ENCODE data around the gene NRDE2. TPM values are rescaled to one million over a fixed set of nuclear protein-coding genes. Genes with fewer than 3 reads are reported as not detected.

NRDE2 gene
- total RNA-seq, 1 experiment from 2014 or later: 20.1 TPM

- TF ChIP-seq POLR2AphosphoS5 (IDR thresholded peaks at IDR 0.05; ENCODE audit: low read depth, low read length) (no peak), ZBTB33 (IDR thresholded peaks at IDR 0.05; ENCODE audit: extremely low read depth, insufficient replicate concordance, low read length) (no peak), EGR1 (IDR thresholded peaks at IDR 0.05; ENCODE audit: low read depth) (no peak), FOSL1 (IDR thresholded peaks at IDR 0.05; ENCODE audit: low read depth) (no peak), ELF1 (IDR thresholded peaks at IDR 0.05; ENCODE audit: borderline replicate concordance, low read depth) (no peak), ATF3 (IDR thresholded peaks at IDR 0.05) (no peak), CBX3 (IDR thresholded peaks at IDR 0.05; ENCODE audit: low read depth) (no peak)
- H3K79me2 ChIP-seq (ENCODE audit: insufficient read depth, low read length): no peaks in the 10 kb centered on the region
- no peaks in the 10 kb centered on the region for H3K9me2 ChIP-seq (ENCODE audit: insufficient read depth)
- ChIA-PET RAD21 (ENCODE audit: low non-redundant PET in 1 of 2, low total read pairs in 2 of 2, uncharacterized antibody in 2 of 2, unreplicated experiment in 2 of 2) (no interaction called here), POLR2A (no interaction called here), CTCF (no interaction called here)
- BruUV-seq (replicated peaks): no TSS peak
- peaks cover 0 to 23% of the 10 kb centered on the region in 2 experiments; a peak in 2 of 4 replicates for H3K36me3 ChIP-seq (ENCODE audit: control insufficient read depth in 1 of 2, insufficient read depth in 2 of 2, low read length in 2 of 2)
- H3K9me3 ChIP-seq (ENCODE audit: control insufficient read depth in 1 of 2, insufficient read depth in 1 of 2, low read depth in 1 of 2, low read length in 2 of 2): no peaks in the 10 kb centered on the region
- no peak overlapping the region for H3K27ac ChIP-seq (ENCODE audit: low read depth, low read length)
- no peak overlapping the region for H3K4me2 ChIP-seq (ENCODE audit: low read length)
- H3K27me3 ChIP-seq (ENCODE audit: insufficient read depth, low read length): no peaks in the 10 kb centered on the region
- no peak overlapping the region for H3K4me3 ChIP-seq (replicated peaks in 1 of 2; ENCODE audit: low read depth in 1 of 2, low read length in 2 of 2)
- H2AFZ ChIP-seq (ENCODE audit: low read depth, low read length, poor library complexity, severe bottlenecking): no peak overlapping the region
- no peak overlapping the region for H3K9ac ChIP-seq (ENCODE audit: low read length)
- ATAC-seq (no peak), DNase-seq (ENCODE audit: low read depth, low spot score) (no peak)
- no peaks in the 10 kb centered on the region for H4K20me1 ChIP-seq (ENCODE audit: insufficient read depth)
- H3K4me1 ChIP-seq (ENCODE audit: control insufficient read depth in 1 of 2, insufficient read depth in 2 of 2, low read length in 2 of 2): peaks cover 0 to 5% of the 10 kb centered on the region in 2 experiments; a peak in 1 of 4 replicates
- intact Hi-C loops (cut with micrococcal nuclease): no loop called here
Observed at GRCh38 chr14:90295870-90296516, 35.7 kb downstream of the NRDE2 start.

GRCh38 chr14:90294872-90295271 is 36.9 kb downstream of the NRDE2 start:
- H3K36me3 ChIP-seq (ENCODE audit: control insufficient read depth in 1 of 2, insufficient read depth in 2 of 2, low read length in 2 of 2): peaks cover 4 to 28% of the 10 kb centered on the region in 2 experiments; a peak in 3 of 4 replicates
- H3K4me2 ChIP-seq (ENCODE audit: low read length): no peak overlapping the region
- POLR2A ChIA-PET: no interaction called here
- CTCF ChIA-PET: no interaction called here
- no peaks in the 10 kb centered on the region for H3K27me3 ChIP-seq (ENCODE audit: insufficient read depth, low read length)
- RAD21 ChIA-PET (ENCODE audit: low non-redundant PET in 1 of 2, low total read pairs in 2 of 2, uncharacterized antibody in 2 of 2, unreplicated experiment in 2 of 2): no interaction called here
- H3K4me1 ChIP-seq (ENCODE audit: control insufficient read depth in 1 of 2, insufficient read depth in 2 of 2, low read length in 2 of 2): no peaks in the 10 kb centered on the region
- H3K9me2 ChIP-seq (ENCODE audit: insufficient read depth): no peaks in the 10 kb centered on the region
- no peak for DNase-seq (ENCODE audit: low read depth, low spot score)
- H3K79me2 ChIP-seq (ENCODE audit: insufficient read depth, low read length): no peaks in the 10 kb centered on the region
- no peak for ATAC-seq
- no peak overlapping the region for H3K4me3 ChIP-seq (replicated peaks in 1 of 2; ENCODE audit: low read depth in 1 of 2, low read length in 2 of 2)
- H3K9ac ChIP-seq (ENCODE audit: low read length): no peak overlapping the region
- no peaks in the 10 kb centered on the region for H3K9me3 ChIP-seq (ENCODE audit: control insufficient read depth in 1 of 2, insufficient read depth in 1 of 2, low read depth in 1 of 2, low read length in 2 of 2)
- no peak overlapping the region for H3K27ac ChIP-seq (ENCODE audit: low read depth, low read length)
- no peaks in the 10 kb centered on the region for H4K20me1 ChIP-seq (ENCODE audit: insufficient read depth)
- no TSS peak for BruUV-seq (replicated peaks)
- no peak overlapping the region for H2AFZ ChIP-seq (ENCODE audit: low read depth, low read length, poor library complexity, severe bottlenecking)
- intact Hi-C loops (cut with micrococcal nuclease): no loop called here
- no peak for TF ChIP-seq TCF7L2 (IDR thresholded peaks at IDR 0.05; ENCODE audit: borderline replicate concordance, extremely low read depth, insufficient read depth, insufficient read length)
- TF ChIP-seq FOSL1 (IDR thresholded peaks at IDR 0.05; ENCODE audit: low read depth): no peak
- no peak for TF ChIP-seq SRF (IDR thresholded peaks at IDR 0.05; ENCODE audit: low read depth)
- TF ChIP-seq EGR1 (IDR thresholded peaks at IDR 0.05; ENCODE audit: low read depth): no peak
- no peak for TF ChIP-seq MAX (IDR thresholded peaks at IDR 0.05)
- no peak for TF ChIP-seq EZH2 (IDR thresholded peaks at IDR 0.05)
- no peak for TF ChIP-seq ZNF274 (IDR thresholded peaks at IDR 0.05; ENCODE audit: low read depth, low read length)
- TF ChIP-seq CTCF (IDR thresholded peaks at IDR 0.05 in 2 of 3, conservative IDR thresholded peaks at IDR 0.05 in 1 of 3; ENCODE audit: borderline replicate concordance in 1 of 3, insufficient read depth in 1 of 3, low read depth in 2 of 3, low read length in 2 of 3): no peak
- no peak for TF ChIP-seq POLR2AphosphoS5 (IDR thresholded peaks at IDR 0.05; ENCODE audit: low read depth, low read length)
- TF ChIP-seq YY1 (IDR thresholded peaks at IDR 0.05; ENCODE audit: extremely low read depth, insufficient replicate concordance, low read depth, low read length): no peak
